Ascending aorta (tissue), 2 donors: Measurements from ENCODE around the gene CHADL. TPM values are rescaled to one million over a fixed set of nuclear protein-coding genes. Genes with fewer than 3 reads are reported as not detected.

Experiments used
- DNase-seq, 2 donors: peaks; one replicate each; pipeline ENCODE4 v3.0.0-alpha.2; 2019; ENCODE audit warnings: low spot score in 2 of 2
- H3K27ac ChIP-seq, 2 donors: fragments of 200-600 bp; sonication (generic); one replicate each; pipeline ENCODE4 v1.5.1; 2016 to 2017; ENCODE audit warnings: mild to moderate bottlenecking in 1 of 2
- H3K27me3 ChIP-seq: fragments of 200-600 bp; sonication (generic); one replicate; pipeline ENCODE4 v1.5.1; 2017
- H3K36me3 ChIP-seq, 2 donors: fragments of 200-600 bp; sonication (generic); one replicate each; pipeline ENCODE4 v1.5.1; 2016
- H3K4me1 ChIP-seq, 2 donors: fragments of 200-600 bp; sonication (generic); one replicate each; pipeline ENCODE4 v1.5.1; 2016 to 2017; ENCODE audit warnings: mild to moderate bottlenecking in 1 of 2
- H3K4me3 ChIP-seq, 2 donors: fragments of 200-600 bp; sonication (generic); one replicate each; pipeline ENCODE4 v1.5.1; 2016 to 2017; ENCODE audit warnings: mild to moderate bottlenecking in 1 of 2
- H3K9me3 ChIP-seq, 2 donors: fragments of 200-600 bp; sonication (generic); one replicate each; pipeline ENCODE4 v1.5.1; 2016
- CTCF ChIP-seq, 3 experiments: fragments of 200-600 bp in 2 of 3; fragments of 450-650 bp in 1 of 3; sonication (generic) in 2 of 3; IDR thresholded peaks; one replicate each; pipeline ENCODE4 v1.5.1; 2016 to 2019; ENCODE audit warnings: antibody characterized with exemption in 3 of 3, mild to moderate bottlenecking in 1 of 3, moderate library complexity in 1 of 3
- intact Hi-C: fragments of 100-400 bp; cut with DNase I; formaldehyde crosslinking; loops from one replicate; pipeline ENCODE4 v1.15.1; 2023
- total RNA-seq: library from RNA; depleted of rRNA; stranded (reverse); fragments of >200 nt; gene quantifications from one replicate; pipeline ENCODE4 v1.1.0, GENCODE V29; 2016

Gene CHADL
- total RNA-seq, 1 donor from 2014 or later = not detected

GRCh38 chr22:41238570-41239442 is 1.9 kb downstream of the CHADL start:
- intact Hi-C loops = no loop called here
- TF ChIP-seq CTCF (IDR thresholded peaks at IDR 0.05) = no peak
- Histone ChIP-seq H3K9me3 (no peaks in the 10 kb centered on the region), H3K27ac (no peak overlapping the region), H3K4me1 (peaks cover 4 to 5% of the 10 kb centered on the region in 2 donors), H3K27me3 (no peaks in the 10 kb centered on the region), H3K36me3 (no peaks in the 10 kb centered on the region), H3K4me3 (no peak overlapping the region)
- DNase-seq = no peak

- H3K27ac ChIP-seq = no peak overlapping the region
- H3K4me3 ChIP-seq = peak overlapping the region; percentile 60 to 63
- no peaks in the 10 kb centered on the region for H3K27me3 ChIP-seq
- no peaks in the 10 kb centered on the region for H3K36me3 ChIP-seq
- TF ChIP-seq CTCF (IDR thresholded peaks at IDR 0.05) = peak; percentile 26 to 56 (median 55)
- H3K9me3 ChIP-seq = no peaks in the 10 kb centered on the region
- intact Hi-C loops = no loop called here
- DNase-seq = peak; percentile 23 to 74
- peaks cover 4 to 5% of the 10 kb centered on the region in 2 donors for H3K4me1 ChIP-seq
These were observed 2.8 kb downstream of the CHADL start for GRCh38 chr22:41237707-41238569.

GRCh38 chr22:41237036-41237706 is 3.6 kb downstream of the CHADL start:
- intact Hi-C loops = no loop called here
- TF ChIP-seq CTCF (IDR thresholded peaks at IDR 0.05) = no peak

GRCh38 chr22:41234815-41235695 is 5.7 kb downstream of the CHADL start:
- Histone ChIP-seq H3K9me3 (no peaks in the 10 kb centered on the region), H3K27ac (no peak overlapping the region), H3K27me3 (no peaks in the 10 kb centered on the region), H3K4me3 (no peak overlapping the region), H3K36me3 (peaks cover 5 to 6% of the 10 kb centered on the region in 2 donors), H3K4me1 (peaks cover 4 to 5% of the 10 kb centered on the region in 2 donors)
- TF ChIP-seq CTCF (IDR thresholded peaks at IDR 0.05) = no peak
- DNase-seq = no peak
- intact Hi-C loops = no loop called here

More at GRCh38 chr22:41237036-41237706, 3.6 kb downstream of the CHADL start:
- no peak for DNase-seq
- no peak overlapping the region for H3K27ac ChIP-seq
- no peaks in the 10 kb centered on the region for H3K36me3 ChIP-seq
- H3K27me3 ChIP-seq = no peaks in the 10 kb centered on the region
- peak overlapping the region; percentile 60 to 63 for H3K4me3 ChIP-seq
- H3K4me1 ChIP-seq = peaks cover 4 to 5% of the 10 kb centered on the region in 2 donors
- H3K9me3 ChIP-seq = no peaks in the 10 kb centered on the region
